Measurements from ENCODE around the gene TK1.

TK1 gene

DNA sequence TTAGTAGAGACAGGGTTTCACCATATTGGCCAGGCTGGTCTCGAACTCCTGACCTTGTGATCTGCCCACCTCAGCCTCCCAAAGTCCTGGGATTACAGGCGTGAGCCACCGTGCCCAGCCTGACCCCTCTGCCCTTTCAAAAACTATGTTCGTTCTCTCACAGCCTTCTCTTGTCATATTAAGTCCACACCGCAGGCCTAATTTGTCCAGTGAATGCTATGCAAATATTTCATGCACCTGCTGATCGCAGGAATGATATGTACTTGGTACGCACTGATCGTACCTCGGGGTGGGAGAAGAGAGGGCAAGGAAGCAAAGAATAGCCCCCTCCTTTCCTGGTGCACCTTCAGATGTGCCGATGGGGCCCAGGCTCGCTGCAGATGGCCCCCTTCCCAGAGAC lies 24.2 kb upstream of the TK1 start:
- Histone ChIP-seq H3K4me1 (ENCODE audit: control insufficient read depth, low read depth, low read length) (peaks cover 7% of the 10 kb centered on the region), H3K27ac (ENCODE audit: low read length) (no peak overlapping the region), H3K9me3 (ENCODE audit: control insufficient read depth, low read depth, low read length) (no peaks in the 10 kb centered on the region), H3K36me3 (ENCODE audit: control insufficient read depth, low read depth, low read length) (no peaks in the 10 kb centered on the region), H3K9ac (ENCODE audit: low read length) (no peak overlapping the region), H3K27me3 (ENCODE audit: control insufficient read depth, insufficient read depth, low read length) (no peaks in the 10 kb centered on the region), H3K4me3 (ENCODE audit: low read length) (no peak overlapping the region)

DNA sequence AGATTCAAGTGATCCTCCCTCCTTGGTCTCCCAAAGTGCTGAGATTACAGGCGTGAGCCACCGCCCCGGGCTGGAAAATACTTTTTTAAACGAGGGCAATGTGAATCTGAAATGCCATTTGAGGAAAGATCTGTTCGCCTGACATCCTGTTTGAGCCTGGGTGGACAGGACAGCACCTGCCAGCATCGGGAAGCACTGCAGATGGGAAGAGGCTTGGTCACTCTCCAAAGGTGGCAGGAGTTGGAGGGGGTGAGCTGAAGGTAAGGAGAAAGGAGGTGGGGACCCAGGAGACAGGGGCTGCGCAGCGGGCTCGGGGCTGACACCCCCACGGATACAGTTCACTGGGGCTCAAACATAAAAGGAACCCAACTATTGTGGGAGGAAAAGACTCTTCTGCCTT lies 23.3 kb upstream of the TK1 start:
- Histone ChIP-seq H3K4me1 (ENCODE audit: control insufficient read depth, low read depth, low read length) (peaks cover 1% of the 10 kb centered on the region), H3K4me3 (ENCODE audit: low read length) (no peak overlapping the region), H3K27me3 (ENCODE audit: control insufficient read depth, insufficient read depth, low read length) (no peaks in the 10 kb centered on the region), H3K27ac (ENCODE audit: low read length) (no peak overlapping the region), H3K9me3 (ENCODE audit: control insufficient read depth, low read depth, low read length) (no peaks in the 10 kb centered on the region), H3K9ac (ENCODE audit: low read length) (no peak overlapping the region), H3K36me3 (ENCODE audit: control insufficient read depth, low read depth, low read length) (no peaks in the 10 kb centered on the region)

DNA sequence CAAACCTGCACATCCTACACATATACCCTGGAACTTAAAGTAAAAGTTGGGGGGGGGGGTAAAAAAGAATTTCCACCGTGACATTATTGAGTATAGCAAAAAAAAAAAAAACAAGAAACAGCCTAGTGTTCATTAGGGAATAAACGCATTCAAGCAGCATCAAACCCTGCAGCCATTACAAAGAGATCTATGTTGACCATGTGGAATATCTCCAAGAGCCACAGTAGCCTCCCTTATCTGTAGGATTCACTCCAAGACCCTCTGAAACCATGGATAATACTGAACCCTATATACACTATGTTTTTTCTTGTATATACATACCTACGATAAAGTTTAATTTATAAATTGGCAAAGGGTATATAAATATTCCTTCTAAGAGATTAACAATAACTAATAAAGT lies 21.6 kb upstream of the TK1 start:
- H3K27me3 ChIP-seq (ENCODE audit: control insufficient read depth, insufficient read depth, low read length), result no peaks in the 10 kb centered on the region
- peaks cover 6% of the 10 kb centered on the region for H3K36me3 ChIP-seq (ENCODE audit: control insufficient read depth, low read depth, low read length)
- no peaks in the 10 kb centered on the region for H3K4me1 ChIP-seq (ENCODE audit: control insufficient read depth, low read depth, low read length)
- H3K4me3 ChIP-seq (ENCODE audit: low read length), result no peak overlapping the region
- no peak overlapping the region for H3K27ac ChIP-seq (ENCODE audit: low read length)
- no peak overlapping the region for H3K9ac ChIP-seq (ENCODE audit: low read length)
- no peaks in the 10 kb centered on the region for H3K9me3 ChIP-seq (ENCODE audit: control insufficient read depth, low read depth, low read length)

DNA sequence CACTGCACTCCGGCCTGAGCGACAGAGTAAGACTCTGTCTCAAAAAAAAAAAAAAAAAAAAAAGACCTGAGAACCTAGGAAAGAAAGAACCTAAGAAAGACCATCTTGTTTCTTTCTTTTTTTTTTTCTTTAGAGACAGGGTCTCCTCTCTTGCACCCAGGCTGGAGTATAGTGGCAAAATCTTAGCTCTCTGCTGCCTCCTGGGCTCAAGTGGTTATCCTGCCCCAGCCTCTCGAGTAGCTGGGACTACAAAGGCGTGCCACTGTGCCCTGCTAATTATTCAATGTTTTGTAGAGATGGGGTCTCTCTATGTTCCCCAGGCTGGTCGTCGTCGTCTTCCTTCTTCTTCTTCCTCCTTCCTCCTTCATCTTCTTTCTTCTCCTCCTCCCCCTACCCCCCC lies 19.4 kb upstream of the TK1 start:
- H3K36me3 ChIP-seq (ENCODE audit: control insufficient read depth, low read depth, low read length), result peaks cover 8% of the 10 kb centered on the region
- H3K9ac ChIP-seq (ENCODE audit: low read length), result no peak overlapping the region
- H3K27me3 ChIP-seq (ENCODE audit: control insufficient read depth, insufficient read depth, low read length), result no peaks in the 10 kb centered on the region
- H3K27ac ChIP-seq (ENCODE audit: low read length), result no peak overlapping the region
- H3K4me1 ChIP-seq (ENCODE audit: control insufficient read depth, low read depth, low read length), result no peaks in the 10 kb centered on the region
- H3K9me3 ChIP-seq (ENCODE audit: control insufficient read depth, low read depth, low read length), result no peaks in the 10 kb centered on the region
- H3K4me3 ChIP-seq (ENCODE audit: low read length), result no peak overlapping the region

DNA sequence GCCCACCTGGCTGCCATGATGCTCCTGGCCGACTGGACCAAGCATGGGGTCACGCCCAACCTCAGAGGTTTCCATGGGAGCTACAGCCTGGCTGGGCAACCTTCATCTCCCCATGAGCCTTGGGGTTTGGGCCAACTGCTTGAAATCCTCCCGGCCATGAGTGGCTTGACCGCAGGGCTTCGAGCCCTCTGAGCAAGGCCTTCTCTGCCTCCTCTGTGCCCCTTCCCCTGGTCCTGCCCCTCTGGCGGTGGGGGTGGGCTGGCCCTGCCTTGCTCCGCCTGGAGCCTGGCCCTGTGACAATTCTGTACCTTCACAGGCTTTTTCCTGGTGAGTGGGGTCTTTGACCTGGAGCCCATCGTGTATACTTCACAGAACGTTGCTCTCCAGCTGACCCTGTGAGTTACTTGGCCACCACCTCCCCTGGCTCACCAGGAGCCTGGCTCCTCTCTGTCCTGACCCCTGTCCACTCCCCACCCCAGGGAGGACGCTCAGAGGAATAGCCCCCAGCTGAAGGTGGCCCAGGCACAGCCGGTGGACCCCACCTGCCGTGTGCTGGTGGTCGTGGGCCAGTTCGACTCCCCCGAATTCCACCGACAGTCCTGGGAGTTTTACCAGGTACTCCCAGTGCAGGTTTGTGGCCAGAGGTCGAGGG lies 18.4 kb upstream of the TK1 start:
- Histone ChIP-seq H3K9me3 (ENCODE audit: control insufficient read depth, low read depth, low read length) (no peaks in the 10 kb centered on the region), H3K36me3 (ENCODE audit: control insufficient read depth, low read depth, low read length) (peaks cover 8% of the 10 kb centered on the region), H3K4me1 (ENCODE audit: control insufficient read depth, low read depth, low read length) (no peaks in the 10 kb centered on the region), H3K9ac (ENCODE audit: low read length) (no peak overlapping the region), H3K27ac (ENCODE audit: low read length) (no peak overlapping the region), H3K27me3 (ENCODE audit: control insufficient read depth, insufficient read depth, low read length) (no peaks in the 10 kb centered on the region), H3K4me3 (ENCODE audit: low read length) (no peak overlapping the region)

DNA sequence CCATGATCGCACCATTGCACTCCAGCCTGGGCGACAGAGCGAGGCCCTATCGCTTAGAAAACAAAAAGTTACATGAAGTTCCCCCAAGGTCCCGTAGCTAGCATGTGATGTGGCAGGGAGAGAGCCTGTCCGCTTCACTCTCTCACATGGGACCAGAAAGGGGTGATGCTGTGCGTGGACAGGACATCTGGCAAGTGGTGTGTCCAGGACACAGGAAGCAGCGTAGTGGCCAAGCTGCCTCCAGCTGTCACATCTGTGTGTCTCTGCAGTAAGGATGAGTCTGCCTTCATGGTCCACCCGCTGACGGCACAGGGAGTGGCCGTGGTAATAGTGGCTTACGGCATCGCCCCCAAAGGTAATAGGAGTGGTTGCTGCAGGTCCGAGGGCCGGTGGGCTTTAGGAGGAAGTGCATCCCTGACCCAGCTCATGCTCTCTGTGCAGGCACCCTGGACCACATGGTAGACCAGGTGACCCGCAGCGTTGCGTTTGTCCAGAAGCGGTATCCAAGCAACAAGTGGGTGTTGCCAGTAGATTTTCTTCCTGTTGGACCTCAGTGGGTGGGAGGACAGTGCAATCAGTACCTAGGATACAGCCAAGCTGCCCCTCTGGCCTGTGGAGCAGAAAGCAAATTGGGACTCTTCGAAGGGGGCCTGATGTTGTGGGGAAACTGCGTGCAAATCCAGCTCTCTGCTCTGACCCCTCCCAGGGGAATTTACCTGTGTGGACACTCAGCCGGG lies 17.7 kb upstream of the TK1 start:
- Histone ChIP-seq H3K4me1 (ENCODE audit: control insufficient read depth, low read depth, low read length) (no peaks in the 10 kb centered on the region), H3K36me3 (ENCODE audit: control insufficient read depth, low read depth, low read length) (peaks cover 8% of the 10 kb centered on the region), H3K27ac (ENCODE audit: low read length) (no peak overlapping the region), H3K4me3 (ENCODE audit: low read length) (no peak overlapping the region), H3K27me3 (ENCODE audit: control insufficient read depth, insufficient read depth, low read length) (no peaks in the 10 kb centered on the region), H3K9ac (ENCODE audit: low read length) (no peak overlapping the region), H3K9me3 (ENCODE audit: control insufficient read depth, low read depth, low read length) (no peaks in the 10 kb centered on the region)

DNA sequence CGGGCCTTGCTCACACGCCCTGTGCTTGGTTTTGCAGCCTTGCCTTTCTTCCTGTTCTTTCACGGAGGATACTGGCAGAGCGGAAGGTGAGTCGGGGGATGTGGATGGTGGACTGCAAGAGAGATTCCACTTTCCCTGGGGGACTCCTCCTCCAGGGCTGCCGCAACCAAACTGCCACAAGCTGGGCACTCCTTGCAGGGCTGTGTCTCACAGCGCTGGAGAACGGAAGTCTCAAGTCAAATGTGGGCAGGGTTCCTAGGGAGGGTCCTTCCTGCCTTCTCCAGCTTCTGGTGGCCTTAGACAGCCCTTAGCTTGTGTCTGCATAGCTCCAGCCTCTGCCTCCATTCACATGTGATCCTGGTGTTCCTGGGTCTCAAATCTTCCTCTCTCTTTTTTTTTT lies 15.8 kb upstream of the TK1 start:
- Histone ChIP-seq H3K4me1 (ENCODE audit: control insufficient read depth, low read depth, low read length) (peaks cover 6% of the 10 kb centered on the region), H3K27ac (ENCODE audit: low read length) (no peak overlapping the region), H3K9me3 (ENCODE audit: control insufficient read depth, low read depth, low read length) (no peaks in the 10 kb centered on the region), H3K9ac (ENCODE audit: low read length) (no peak overlapping the region), H3K36me3 (ENCODE audit: control insufficient read depth, low read depth, low read length) (peaks cover 8% of the 10 kb centered on the region), H3K4me3 (ENCODE audit: low read length) (no peak overlapping the region), H3K27me3 (ENCODE audit: control insufficient read depth, insufficient read depth, low read length) (no peaks in the 10 kb centered on the region)

DNA sequence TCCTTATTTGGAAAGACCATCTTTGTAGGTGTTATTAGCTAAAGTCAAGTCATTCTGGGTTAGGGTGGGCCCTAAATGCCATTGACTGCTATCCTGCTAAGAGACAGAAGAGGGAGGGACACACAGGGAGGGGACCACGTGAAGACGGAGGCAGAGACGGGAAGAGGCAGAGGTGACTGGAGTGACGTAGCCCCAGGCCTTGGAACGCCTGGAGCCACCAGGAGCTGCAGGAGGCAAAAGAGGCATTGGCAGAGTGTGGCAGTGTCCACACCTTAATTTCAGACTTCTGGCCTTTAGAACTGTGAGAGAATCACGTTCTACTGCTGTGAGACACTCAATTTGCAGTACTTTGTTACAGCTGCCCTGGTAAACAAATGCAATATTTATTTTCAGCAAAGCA lies 13.6 kb upstream of the TK1 start:
- H3K9ac ChIP-seq (ENCODE audit: low read length), result no peak overlapping the region
- H3K9me3 ChIP-seq (ENCODE audit: control insufficient read depth, low read depth, low read length), result no peaks in the 10 kb centered on the region
- peaks cover 8% of the 10 kb centered on the region for H3K36me3 ChIP-seq (ENCODE audit: control insufficient read depth, low read depth, low read length)
- no peaks in the 10 kb centered on the region for H3K27me3 ChIP-seq (ENCODE audit: control insufficient read depth, insufficient read depth, low read length)
- no peak overlapping the region for H3K27ac ChIP-seq (ENCODE audit: low read length)
- H3K4me3 ChIP-seq (ENCODE audit: low read length), result no peak overlapping the region
- H3K4me1 ChIP-seq (ENCODE audit: control insufficient read depth, low read depth, low read length), result peaks cover 15% of the 10 kb centered on the region

DNA sequence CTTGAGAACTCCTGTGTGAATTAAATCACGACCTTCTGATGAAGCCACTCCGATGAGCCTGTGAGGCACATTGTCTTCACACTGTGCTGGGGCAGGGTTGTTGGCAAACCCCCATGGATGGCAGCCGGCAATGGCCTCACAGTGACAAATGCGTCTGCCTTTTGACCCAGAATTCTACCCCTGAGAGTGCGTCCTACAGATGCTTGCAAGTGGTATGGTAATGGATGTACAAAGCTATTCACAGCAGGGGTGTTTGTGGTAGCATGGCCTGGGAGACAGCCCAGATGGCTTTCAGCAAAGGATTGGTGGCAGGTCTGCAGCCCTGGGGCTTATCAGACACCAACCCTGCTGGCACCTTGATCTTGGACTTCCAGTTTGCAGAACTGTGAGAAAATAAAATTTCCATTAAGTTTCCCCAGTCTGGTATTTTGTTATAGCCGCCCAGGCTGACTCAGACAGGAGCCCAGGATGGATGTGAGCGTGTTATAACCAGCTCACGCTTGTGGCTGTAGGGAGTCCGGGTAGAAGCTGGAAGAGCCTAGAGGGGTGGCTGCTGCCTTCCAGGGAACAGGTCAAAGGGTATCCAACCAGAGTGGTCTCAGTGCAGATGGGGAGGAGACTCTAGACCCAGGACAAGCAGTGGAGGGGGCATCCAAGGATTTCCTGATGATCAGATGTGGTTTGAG lies 10.4 kb upstream of the TK1 start:
- no peaks in the 10 kb centered on the region for H3K9me3 ChIP-seq (ENCODE audit: control insufficient read depth, low read depth, low read length)
- H3K4me3 ChIP-seq (ENCODE audit: low read length), result no peak overlapping the region
- no peaks in the 10 kb centered on the region for H3K27me3 ChIP-seq (ENCODE audit: control insufficient read depth, insufficient read depth, low read length)
- H3K4me1 ChIP-seq (ENCODE audit: control insufficient read depth, low read depth, low read length), result peaks cover 15% of the 10 kb centered on the region
- no peak overlapping the region for H3K9ac ChIP-seq (ENCODE audit: low read length)
- peaks cover 6% of the 10 kb centered on the region for H3K36me3 ChIP-seq (ENCODE audit: control insufficient read depth, low read depth, low read length)
- H3K27ac ChIP-seq (ENCODE audit: low read length), result no peak overlapping the region

DNA sequence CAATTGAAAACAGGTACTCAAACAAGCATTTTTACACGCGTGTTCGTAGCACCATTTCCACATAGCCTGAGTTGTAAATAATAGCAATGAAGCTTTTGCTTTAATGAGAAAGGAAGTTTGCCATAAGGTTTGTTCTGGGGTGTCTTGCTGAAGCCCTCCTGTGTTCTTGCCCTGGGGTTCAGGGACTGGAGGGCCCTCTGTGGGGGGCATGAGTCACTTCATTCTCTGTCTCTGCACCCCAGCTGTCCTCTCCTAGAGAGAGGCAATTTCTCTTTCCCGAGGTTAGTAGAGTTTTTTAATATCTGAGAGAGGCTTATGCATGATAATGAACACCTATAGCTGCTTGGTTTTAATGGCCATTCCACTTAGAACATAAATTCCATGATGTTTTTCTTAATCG lies 9.9 kb upstream of the TK1 start:
- Histone ChIP-seq H3K9ac (ENCODE audit: low read length) (no peak overlapping the region), H3K27ac (ENCODE audit: low read length) (no peak overlapping the region), H3K36me3 (ENCODE audit: control insufficient read depth, low read depth, low read length) (peaks cover 6% of the 10 kb centered on the region), H3K9me3 (ENCODE audit: control insufficient read depth, low read depth, low read length) (no peaks in the 10 kb centered on the region), H3K4me3 (ENCODE audit: low read length) (no peak overlapping the region), H3K4me1 (ENCODE audit: control insufficient read depth, low read depth, low read length) (peaks cover 15% of the 10 kb centered on the region), H3K27me3 (ENCODE audit: control insufficient read depth, insufficient read depth, low read length) (no peaks in the 10 kb centered on the region)

DNA sequence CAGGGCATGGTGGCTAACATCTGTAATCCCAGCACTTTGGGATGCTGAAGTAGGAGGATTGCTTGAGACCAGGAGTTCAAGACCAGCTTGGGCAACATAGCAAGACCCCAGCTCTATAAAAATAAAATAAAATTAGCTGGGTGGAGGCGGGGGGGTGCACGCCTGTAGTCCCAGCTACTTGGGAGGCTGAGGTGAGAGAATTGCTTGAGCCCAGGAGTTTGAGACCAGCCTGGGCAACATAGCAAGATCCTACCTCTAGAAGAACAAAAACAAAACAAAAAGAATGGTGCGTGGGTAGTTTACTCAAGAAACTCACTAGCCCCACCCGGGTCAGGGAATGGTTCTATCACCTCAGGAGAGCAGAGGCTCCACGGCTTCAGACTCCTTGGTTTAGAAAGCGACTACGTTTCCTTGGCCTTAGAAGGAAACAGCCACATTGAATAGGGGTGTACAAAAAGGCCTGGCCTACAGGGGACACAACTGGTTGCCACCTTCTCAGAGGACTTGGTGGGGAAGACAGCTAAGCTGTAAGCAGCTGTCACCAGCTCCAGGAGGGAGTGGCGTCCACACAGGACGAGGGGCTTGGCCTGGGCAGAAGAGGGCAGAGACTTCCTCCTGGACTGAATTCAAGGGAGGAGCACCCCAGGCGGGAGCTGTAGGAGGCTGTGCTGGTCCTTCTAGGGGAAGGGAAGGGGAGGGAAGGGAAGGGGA lies 716 bp downstream of the TK1 start:
- H3K36me3 ChIP-seq (ENCODE audit: control insufficient read depth, low read depth, low read length), result peaks cover 39% of the 10 kb centered on the region
- no peak overlapping the region for H3K27ac ChIP-seq (ENCODE audit: low read length)

More for the DNA sequence above, 716 bp downstream of the TK1 start:
- peak overlapping the region; percentile 12 for H3K9ac ChIP-seq (ENCODE audit: low read length)
- no peaks in the 10 kb centered on the region for H3K4me1 ChIP-seq (ENCODE audit: control insufficient read depth, low read depth, low read length)
- peak overlapping the region; percentile 92 for H3K4me3 ChIP-seq (ENCODE audit: low read length)
- no peaks in the 10 kb centered on the region for H3K9me3 ChIP-seq (ENCODE audit: control insufficient read depth, low read depth, low read length)
- H3K27me3 ChIP-seq (ENCODE audit: control insufficient read depth, insufficient read depth, low read length), result no peaks in the 10 kb centered on the region
